ENCODE data around the gene IFNA21. TPM values are rescaled to one million over a fixed set of nuclear protein-coding genes. Genes with fewer than 3 reads are reported as not detected.
"Not testable (repeated sequence)": the region's sequence is repeated elsewhere in the genome, so short reads cannot be mapped to it uniquely, and the experiment has no call there.

IFNA21 gene
- total RNA-seq, 1 donor from 2014 or later, result not detected

GRCh38 chr9:21154018-21154608 is 12.3 kb downstream of the IFNA21 start:
- DNase-seq (ENCODE audit: missing footprints), result peak; percentile 54

DNA sequence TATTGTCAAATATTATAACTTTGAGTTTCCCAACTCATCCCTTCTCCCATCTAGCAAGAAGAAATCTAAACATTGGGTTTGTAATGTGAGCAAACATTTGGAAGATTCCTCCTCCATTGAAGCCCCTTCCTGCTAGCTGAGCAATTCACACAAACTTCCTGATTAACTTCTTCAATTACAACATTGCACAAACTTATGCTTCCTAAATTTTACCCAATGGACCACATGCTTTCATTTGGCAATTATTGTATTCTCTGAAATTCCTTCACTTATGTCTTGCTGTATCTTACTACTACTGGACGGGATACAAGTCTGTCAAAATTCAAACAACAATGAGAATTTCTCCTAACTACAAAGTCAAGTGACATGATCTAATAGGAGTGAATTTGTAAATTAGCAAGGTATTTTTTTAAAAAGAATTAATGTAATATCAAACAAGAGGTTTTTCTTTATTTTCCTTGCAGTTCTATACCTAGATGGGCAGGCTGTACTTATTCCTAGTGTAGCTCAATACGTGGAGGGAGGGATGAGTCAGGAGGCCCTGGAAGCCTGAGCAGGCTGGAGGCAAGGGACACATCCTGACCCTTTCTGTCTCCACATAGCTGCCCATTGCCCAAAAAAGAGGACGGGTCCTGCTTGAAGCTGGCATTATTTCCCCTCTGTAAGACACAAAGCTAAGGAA is 13.0 kb downstream of the IFNA21 start:
- ATAC-seq (no peak), DNase-seq (ENCODE audit: missing footprints) (no peak)

More at GRCh38 chr9:21154018-21154608, 12.3 kb downstream of the IFNA21 start:
- intact Hi-C loops (cut with DNase I), result no loop called here
- no peak for ATAC-seq

GRCh38 chr9:21144603-21145002 is 21.9 kb downstream of the IFNA21 start:
- ATAC-seq (no peak), DNase-seq (ENCODE audit: missing footprints) (no peak)
- intact Hi-C loops (cut with DNase I), result no loop called here

More for the DNA sequence above, 13.0 kb downstream of the IFNA21 start:
- intact Hi-C loops (cut with DNase I), result no loop called here

DNA sequence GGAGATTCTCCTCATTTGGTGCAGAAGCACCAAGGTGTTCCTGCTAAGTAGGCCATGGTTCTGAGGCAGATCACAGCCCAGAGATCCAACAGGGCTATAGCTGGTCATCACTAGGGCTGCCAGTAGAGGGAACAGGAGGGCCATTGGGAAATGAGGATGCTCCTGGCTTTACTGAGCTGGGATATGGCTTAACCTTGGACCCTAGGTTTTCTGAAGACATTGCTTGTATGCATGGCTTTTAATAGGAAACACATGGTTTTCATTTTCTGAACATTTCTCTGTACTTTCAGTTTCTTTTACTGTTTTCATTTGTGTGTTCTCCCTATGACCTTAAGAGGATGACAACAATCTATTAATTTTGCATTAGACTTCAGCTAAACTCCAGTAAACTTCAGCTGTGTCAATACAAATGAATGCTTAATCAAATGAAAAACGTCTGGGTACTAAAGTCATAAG is 25.0 kb downstream of the IFNA21 start, which contains the start of gene IFNW1:
Gene IFNW1, minus strand, starts transcription at position 406 of the 456 bp plus-strand sequence. Its CDS starts 262 bp downstream, at position 144.
- ATAC-seq (no peak), DNase-seq (ENCODE audit: missing footprints) (no peak)
- intact Hi-C loops (cut with DNase I), result no loop called here

GRCh38 chr9:21137020-21137419 is 29.4 kb downstream of the IFNA21 start:
- ATAC-seq (no peak), DNase-seq (ENCODE audit: missing footprints) (no peak)
- intact Hi-C loops (cut with DNase I), result no loop called here

GRCh38 chr9:21135736-21136135 is 30.7 kb downstream of the IFNA21 start:
- no peak for ATAC-seq
- intact Hi-C loops (cut with DNase I), result no loop called here
- DNase-seq (ENCODE audit: missing footprints), result no peak

DNA sequence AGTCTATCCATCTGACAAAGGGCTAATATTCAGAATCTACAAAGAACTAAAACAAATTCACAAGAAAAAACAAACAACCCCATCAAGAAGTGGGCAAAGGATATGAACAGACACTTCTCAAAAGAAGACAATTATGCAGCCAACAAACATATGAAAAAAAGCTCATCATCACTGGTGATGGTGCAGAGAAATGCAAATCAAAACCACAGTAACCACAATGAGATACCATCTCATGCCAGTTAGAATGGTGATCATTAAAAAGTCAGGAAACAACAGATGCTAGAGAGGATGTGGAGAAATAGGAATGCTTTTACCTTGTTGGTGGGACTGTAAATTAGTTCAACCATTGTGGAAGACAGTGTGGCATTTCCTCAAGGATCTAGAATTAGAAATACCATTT is 38.3 kb downstream of the IFNA21 start:
- DNase-seq (ENCODE audit: missing footprints); ATAC-seq; intact Hi-C loops (cut with DNase I): not testable (repeated sequence)

GRCh38 chr9:21121595-21122251 is 44.7 kb downstream of the IFNA21 start:
- no peak for DNase-seq (ENCODE audit: missing footprints)
- intact Hi-C loops (cut with DNase I), result no loop called here
- ATAC-seq, result no peak

- ATAC-seq (no peak), DNase-seq (ENCODE audit: missing footprints) (no peak)
- intact Hi-C loops (cut with DNase I), result no loop called here
These were observed 45.4 kb downstream of the IFNA21 start for GRCh38 chr9:21121079-21121478.

GRCh38 chr9:21119093-21119770 is 47.2 kb downstream of the IFNA21 start:
- peak; percentile 42 for ATAC-seq
- intact Hi-C loops (cut with DNase I), result loop anchor here (10.0 kb wide), 2 partner anchors 174 to 764 kb away; no protein-coding TSS in a partner anchor
- DNase-seq (ENCODE audit: missing footprints), result no peak

Other genes starting within 250 kb of the IFNA21 start
- 1.1 TPM for gene HACD4, start 135.0 kb downstream of the IFNA21 start, total RNA-seq
- gene IFNB1, start 88.7 kb downstream of the IFNA21 start, total RNA-seq, result not detected
- not detected for gene IFNW1, start 24.8 kb downstream of the IFNA21 start, total RNA-seq
- not detected for gene IFNA4, start 20.9 kb upstream of the IFNA21 start, total RNA-seq
- gene IFNA7, start 35.5 kb upstream of the IFNA21 start, total RNA-seq, result not detected
- gene IFNA10, start 40.5 kb upstream of the IFNA21 start, total RNA-seq, result not detected
- not detected for gene IFNA16, start 50.7 kb upstream of the IFNA21 start, total RNA-seq
- not detected for gene IFNA17, start 61.6 kb upstream of the IFNA21 start, total RNA-seq
- not detected for gene IFNA14, start 73.3 kb upstream of the IFNA21 start, total RNA-seq
- not detected for gene IFNA5, start 138.7 kb upstream of the IFNA21 start, total RNA-seq
- 12.2 TPM for gene KLHL9, start 168.7 kb upstream of the IFNA21 start, total RNA-seq
- gene IFNA6, start 184.2 kb upstream of the IFNA21 start, total RNA-seq, result not detected
- not detected for gene IFNA13, start 201.4 kb upstream of the IFNA21 start, total RNA-seq
- gene IFNA2, start 218.7 kb upstream of the IFNA21 start, total RNA-seq, result not detected
- gene IFNA8, start 242.5 kb upstream of the IFNA21 start, total RNA-seq, result not detected